ENCODE results near the gene OPN4.

OPN4 gene

GRCh38 chr10:86706977-86707376, 52.6 kb downstream of the OPN4 start:
- no peaks in the 10 kb centered on the region for H3K27me3 Mint-ChIP-seq
- no peak overlapping the region for H3K4me3 Mint-ChIP-seq
- H3K4me1 Mint-ChIP-seq (ENCODE audit: low read depth) = peaks cover 6% of the 10 kb centered on the region
- H3K27ac Mint-ChIP-seq = no peak overlapping the region
- no peaks in the 10 kb centered on the region for H3K9me3 Mint-ChIP-seq (ENCODE audit: low read depth)
- H3K36me3 Mint-ChIP-seq = no peaks in the 10 kb centered on the region

DNA sequence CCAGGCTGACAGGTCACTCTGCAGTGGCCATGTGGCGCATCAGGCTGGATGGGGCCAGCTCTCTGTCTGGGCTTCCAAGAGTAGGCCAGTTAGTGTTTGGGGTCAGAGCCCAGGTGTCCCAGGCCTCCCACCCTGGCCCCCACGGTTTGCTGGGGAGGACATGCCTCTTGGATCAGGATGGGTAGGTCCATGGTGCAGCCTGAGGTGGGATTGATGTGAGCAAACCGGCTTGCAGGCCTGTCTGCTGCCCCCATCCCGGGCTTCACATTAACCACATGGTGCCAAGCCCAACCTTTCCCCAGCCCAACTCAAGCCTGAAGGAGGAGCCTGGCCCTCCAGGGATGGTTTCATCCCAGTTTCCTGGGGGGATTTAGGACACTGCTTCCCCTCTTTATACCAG, 53.2 kb downstream of the OPN4 start:
- peaks cover 8% of the 10 kb centered on the region for H3K4me1 Mint-ChIP-seq (ENCODE audit: low read depth)
- H3K4me3 Mint-ChIP-seq = no peak overlapping the region
- no peaks in the 10 kb centered on the region for H3K27me3 Mint-ChIP-seq
- no peaks in the 10 kb centered on the region for H3K36me3 Mint-ChIP-seq
- no peaks in the 10 kb centered on the region for H3K9me3 Mint-ChIP-seq (ENCODE audit: low read depth)
- no peak overlapping the region for H3K27ac Mint-ChIP-seq

DNA sequence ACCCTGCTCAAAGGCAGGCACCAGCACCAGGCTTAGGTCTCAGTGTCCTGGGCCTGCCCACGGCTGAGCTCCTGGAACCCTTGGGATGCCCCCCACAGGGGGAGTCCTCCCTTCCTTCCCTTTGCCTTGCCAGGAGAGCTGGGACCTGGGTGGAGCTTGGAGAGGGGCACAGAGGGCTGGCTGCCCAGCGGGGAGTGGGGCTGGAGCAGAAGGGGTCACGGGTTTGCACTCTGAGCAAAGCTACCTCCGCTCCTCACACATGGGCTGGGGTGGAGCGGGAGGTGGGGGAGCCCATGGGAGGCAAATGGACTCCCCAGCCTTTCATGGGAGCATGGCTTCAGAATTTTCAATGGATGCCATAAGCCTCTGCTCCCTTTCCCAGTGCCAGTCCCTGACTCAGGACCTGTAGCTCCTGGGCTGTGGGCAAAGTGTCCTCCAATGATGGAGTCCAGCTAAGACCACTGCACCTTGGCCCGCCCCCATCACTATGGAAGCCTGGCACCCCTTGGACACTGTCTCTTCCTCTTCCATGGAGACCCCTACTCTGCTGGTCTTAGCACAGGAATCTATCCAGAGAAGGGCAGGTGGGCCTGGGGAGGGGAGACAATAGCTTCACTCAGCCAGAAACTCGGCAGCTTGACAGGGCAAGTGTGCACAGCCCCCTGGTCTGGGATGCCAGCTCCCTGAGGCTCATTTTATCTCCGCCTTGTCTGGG, 53.9 kb downstream of the OPN4 start:
- Mint-ChIP-seq H3K27ac (no peak overlapping the region), H3K4me1 (ENCODE audit: low read depth) (peaks cover 8% of the 10 kb centered on the region), H3K27me3 (no peaks in the 10 kb centered on the region), H3K4me3 (no peak overlapping the region), H3K36me3 (no peaks in the 10 kb centered on the region), H3K9me3 (ENCODE audit: low read depth) (no peaks in the 10 kb centered on the region)

DNA sequence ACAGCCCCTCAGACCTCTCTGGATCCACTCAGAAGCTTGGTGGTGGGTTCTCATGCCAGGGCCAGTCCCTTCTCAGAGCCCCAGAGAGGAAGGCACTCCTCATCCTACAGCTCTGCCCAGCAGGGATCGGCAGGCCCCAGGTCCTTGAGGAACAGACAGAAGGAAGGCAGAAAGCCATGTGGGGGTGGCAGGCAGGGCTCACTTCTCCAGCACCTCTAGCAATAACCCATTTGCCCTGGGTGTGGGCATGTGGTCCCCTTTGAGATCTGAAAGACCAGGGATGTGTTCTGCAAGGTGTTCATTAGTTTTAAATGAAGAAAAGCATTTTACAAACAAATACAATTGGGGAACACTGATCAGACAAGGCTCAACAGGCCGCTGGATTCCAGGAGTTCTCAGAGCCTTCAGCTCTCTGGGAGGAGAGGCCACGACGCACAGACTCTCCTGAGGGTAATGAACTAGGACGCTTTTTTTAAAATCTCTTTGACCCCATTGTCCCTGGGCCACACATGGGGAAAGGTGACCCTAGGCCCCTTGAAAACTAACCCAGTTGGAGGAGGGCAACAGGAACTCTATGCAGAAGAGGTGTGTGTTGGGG, 54.5 kb downstream of the OPN4 start:
- H3K27me3 Mint-ChIP-seq = no peaks in the 10 kb centered on the region
- no peak overlapping the region for H3K4me3 Mint-ChIP-seq
- H3K36me3 Mint-ChIP-seq = no peaks in the 10 kb centered on the region
- H3K4me1 Mint-ChIP-seq (ENCODE audit: low read depth) = peaks cover 8% of the 10 kb centered on the region
- H3K27ac Mint-ChIP-seq = no peak overlapping the region
- no peaks in the 10 kb centered on the region for H3K9me3 Mint-ChIP-seq (ENCODE audit: low read depth)

- H3K27me3 Mint-ChIP-seq = no peaks in the 10 kb centered on the region
- no peaks in the 10 kb centered on the region for H3K36me3 Mint-ChIP-seq
- peak overlapping the region; percentile 91 for H3K4me3 Mint-ChIP-seq
- no peaks in the 10 kb centered on the region for H3K9me3 Mint-ChIP-seq (ENCODE audit: low read depth)
- H3K4me1 Mint-ChIP-seq (ENCODE audit: low read depth) = peaks cover 8% of the 10 kb centered on the region
- no peak overlapping the region for H3K27ac Mint-ChIP-seq
Measured at GRCh38 chr10:86709396-86710185, 55.2 kb downstream of the OPN4 start.

DNA sequence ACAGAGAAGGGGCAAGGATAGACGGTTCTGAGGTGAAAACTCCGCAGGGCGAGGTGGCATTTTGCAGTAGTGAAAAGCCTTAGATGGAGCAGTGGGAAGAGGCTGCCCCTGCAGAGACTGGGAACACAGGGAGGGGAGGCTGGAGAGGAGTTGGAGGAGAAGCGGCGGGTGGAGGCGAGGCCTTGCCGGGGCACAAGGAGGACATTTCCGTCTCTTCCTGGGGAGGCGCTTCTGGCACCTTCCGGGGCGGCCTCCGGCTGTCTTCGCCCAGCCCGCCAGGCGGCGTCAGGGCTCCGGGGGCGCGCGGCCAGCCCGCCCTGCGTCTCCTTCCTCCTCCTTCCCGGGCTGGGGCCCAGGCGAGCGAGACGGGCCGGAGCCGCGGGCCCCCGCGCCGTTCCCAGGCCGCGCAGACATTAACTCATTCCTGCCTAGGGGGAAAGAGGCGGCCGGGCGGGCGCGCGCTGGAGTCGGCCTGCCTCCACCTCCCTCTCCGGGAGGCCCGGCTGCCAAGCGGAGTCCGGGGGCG, 56.7 kb downstream of the OPN4 start:
- Mint-ChIP-seq H3K4me1 (ENCODE audit: low read depth) (peaks cover 8% of the 10 kb centered on the region), H3K36me3 (no peaks in the 10 kb centered on the region), H3K4me3 (peak overlapping the region; percentile 91), H3K27ac (peak overlapping the region; percentile 95), H3K27me3 (no peaks in the 10 kb centered on the region), H3K9me3 (ENCODE audit: low read depth) (no peaks in the 10 kb centered on the region)

- no peaks in the 10 kb centered on the region for H3K27me3 Mint-ChIP-seq
Measured at GRCh38 chr10:86711513-86712316, 57.4 kb downstream of the OPN4 start.

DNA sequence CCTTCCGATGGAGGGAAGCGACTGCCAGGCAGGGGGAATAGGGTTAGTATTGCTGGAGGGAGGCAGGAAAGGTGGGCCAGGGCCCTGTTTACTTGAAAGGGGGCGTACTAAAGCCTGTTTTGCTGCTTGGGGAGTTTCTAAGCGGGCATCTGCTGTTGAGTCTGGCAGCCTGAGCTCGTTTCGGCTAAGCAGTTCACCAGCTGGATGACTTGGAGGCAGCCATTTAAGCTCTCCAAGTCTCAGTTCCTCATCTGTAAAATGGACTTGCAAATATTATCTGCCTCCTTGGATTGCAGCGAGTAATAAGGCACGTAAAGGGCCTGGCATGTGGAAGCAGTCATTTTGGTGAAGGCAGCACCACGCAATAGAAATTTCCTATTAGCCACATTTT, 58.0 kb downstream of the OPN4 start:
- H3K36me3 Mint-ChIP-seq = no peaks in the 10 kb centered on the region
- H3K9me3 Mint-ChIP-seq (ENCODE audit: low read depth) = no peaks in the 10 kb centered on the region
- H3K4me3 Mint-ChIP-seq = peak overlapping the region; percentile 86
- H3K4me1 Mint-ChIP-seq (ENCODE audit: low read depth) = peaks cover 8% of the 10 kb centered on the region
- H3K27me3 Mint-ChIP-seq = no peaks in the 10 kb centered on the region
- peak overlapping the region; percentile 90 for H3K27ac Mint-ChIP-seq

More at GRCh38 chr10:86711513-86712316, 57.4 kb downstream of the OPN4 start:
- peak overlapping the region; percentile 86 for H3K4me3 Mint-ChIP-seq
- H3K9me3 Mint-ChIP-seq (ENCODE audit: low read depth) = no peaks in the 10 kb centered on the region
- peak overlapping the region; percentile 90 for H3K27ac Mint-ChIP-seq
- H3K4me1 Mint-ChIP-seq (ENCODE audit: low read depth) = peaks cover 8% of the 10 kb centered on the region
- H3K36me3 Mint-ChIP-seq = no peaks in the 10 kb centered on the region

DNA sequence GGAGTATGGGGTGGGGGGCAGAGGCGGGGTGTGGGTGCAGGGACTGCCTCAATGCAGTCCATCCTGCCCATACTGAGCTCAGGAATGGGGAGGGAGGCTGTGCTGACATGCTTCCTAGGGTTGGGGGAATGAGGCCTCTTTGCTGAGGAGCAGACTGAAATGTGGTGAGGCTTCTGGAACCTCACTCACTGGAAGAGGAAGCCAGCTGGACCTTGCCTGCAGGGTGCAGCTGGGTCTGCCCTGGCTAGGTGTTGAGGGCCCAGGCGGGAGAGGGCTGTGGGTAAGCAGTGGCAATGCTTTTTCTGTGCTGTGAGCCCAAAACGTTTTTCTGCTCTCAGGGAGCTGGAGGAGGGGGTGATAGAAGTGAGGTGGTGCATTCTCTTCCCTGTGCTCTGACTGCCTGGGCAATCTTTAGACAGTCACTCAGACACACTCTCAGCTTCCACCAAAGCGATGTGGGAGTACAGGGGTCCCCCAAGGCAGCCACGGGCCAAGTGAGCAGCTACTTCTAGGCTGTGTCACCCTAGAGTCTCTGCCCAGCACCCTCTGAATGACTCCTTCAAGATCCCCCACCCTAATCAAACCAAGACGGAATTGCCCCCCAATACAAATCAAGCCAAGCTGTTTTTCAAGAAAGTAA, 60.9 kb downstream of the OPN4 start:
- Mint-ChIP-seq H3K36me3 (no peaks in the 10 kb centered on the region), H3K9me3 (ENCODE audit: low read depth) (no peaks in the 10 kb centered on the region), H3K4me3 (no peak overlapping the region), H3K27ac (no peak overlapping the region), H3K27me3 (peaks cover 3% of the 10 kb centered on the region), H3K4me1 (ENCODE audit: low read depth) (peaks cover 8% of the 10 kb centered on the region)

- peaks cover 4% of the 10 kb centered on the region for H3K4me1 Mint-ChIP-seq (ENCODE audit: low read depth)
- H3K9me3 Mint-ChIP-seq (ENCODE audit: low read depth) = no peaks in the 10 kb centered on the region
- H3K36me3 Mint-ChIP-seq = no peaks in the 10 kb centered on the region
- no peak overlapping the region for H3K27ac Mint-ChIP-seq
- peaks cover 5% of the 10 kb centered on the region for H3K27me3 Mint-ChIP-seq
- no peak overlapping the region for H3K4me3 Mint-ChIP-seq
Measured at GRCh38 chr10:86715836-86716235, 61.5 kb downstream of the OPN4 start.

Measured in activated naive CD8-positive, alpha-beta T cell (primary cell).